Measurements from ENCODE around the gene EPN2. TPM values are rescaled to one million over a fixed set of nuclear protein-coding genes. Genes with fewer than 3 reads are reported as not detected.
"Not testable (repeated sequence)": the region's sequence is repeated elsewhere in the genome, so short reads cannot be mapped to it uniquely, and the experiment has no call there.

EPN2 gene
- total RNA-seq, 4 donors from 2014 or later, result 23.9 to 35.1 (median 34.1) TPM

- H3K9me3 ChIP-seq, H3K4me3 ChIP-seq, H3K36me3 ChIP-seq, H3K27me3 ChIP-seq, H3K27ac ChIP-seq, H3K4me1 ChIP-seq, DNase-seq: not testable (repeated sequence)
Measured at GRCh38 chr17:19226610-19227588, 10.3 kb upstream of the EPN2 start.

- not testable (repeated sequence) for H3K36me3 ChIP-seq, DNase-seq, H3K27me3 ChIP-seq, H3K27ac ChIP-seq, H3K4me3 ChIP-seq, H3K4me1 ChIP-seq, H3K9me3 ChIP-seq
Measured at GRCh38 chr17:19234676-19235075, 2.5 kb upstream of the EPN2 start.

GRCh38 chr17:19236351-19237138 lies 621 bp upstream of the EPN2 start:
- H3K4me3 ChIP-seq, result peak overlapping the region in 2 of 4 donors; percentile 93 to 99

GRCh38 chr17:19237389-19238166 lies 412 bp downstream of the EPN2 start:
- H3K27ac ChIP-seq, result peak overlapping the region; percentile 76 to 85 (median 78)
- H3K4me3 ChIP-seq, result peak overlapping the region; percentile 71 to 99 (median 86)
- DNase-seq, result peak; percentile 25 to 66 (median 63)
- TF ChIP-seq CTCF (IDR thresholded peaks at IDR 0.05), result peak in 3 of 6 experiments; percentile 30 to 39 (median 38)
- TF ChIP-seq POLR2A (IDR thresholded peaks at IDR 0.05), result peak in 1 of 2 donors; percentile 32
- no peaks in the 10 kb centered on the region for H3K36me3 ChIP-seq
- H3K9me3 ChIP-seq, result no peaks in the 10 kb centered on the region
- H3K27me3 ChIP-seq, result no peaks in the 10 kb centered on the region
- peaks cover 0 to 6% (median 3%) of the 10 kb centered on the region in 4 donors for H3K4me1 ChIP-seq

More at GRCh38 chr17:19236351-19237138, 621 bp upstream of the EPN2 start:
- H3K36me3 ChIP-seq, H3K27ac ChIP-seq, H3K27me3 ChIP-seq, H3K9me3 ChIP-seq, DNase-seq, H3K4me1 ChIP-seq: not testable (repeated sequence)

GRCh38 chr17:19238167-19238505 lies 970 bp downstream of the EPN2 start:
- peak in 2 of 3 donors; percentile 52 to 59 for DNase-seq
- H3K27me3 ChIP-seq, result no peaks in the 10 kb centered on the region
- no peak for TF ChIP-seq CTCF (IDR thresholded peaks at IDR 0.05)
- no peak for TF ChIP-seq POLR2A (IDR thresholded peaks at IDR 0.05)

GRCh38 chr17:19239544-19239943 lies 2.4 kb downstream of the EPN2 start:
- H3K36me3 ChIP-seq, result no peaks in the 10 kb centered on the region
- TF ChIP-seq CTCF (IDR thresholded peaks at IDR 0.05) (no peak), POLR2A (IDR thresholded peaks at IDR 0.05) (no peak)
- peak in 1 of 3 donors; percentile 43 for DNase-seq
- no peak overlapping the region for H3K4me3 ChIP-seq
- H3K4me1 ChIP-seq, result peaks cover 0 to 6% (median 3%) of the 10 kb centered on the region in 4 donors
- no peaks in the 10 kb centered on the region for H3K27me3 ChIP-seq
- H3K9me3 ChIP-seq, result no peaks in the 10 kb centered on the region
- H3K27ac ChIP-seq, result no peak overlapping the region

More at GRCh38 chr17:19238167-19238505, 970 bp downstream of the EPN2 start:
- H3K27ac ChIP-seq, result peak overlapping the region; percentile 76 to 85 (median 78)
- no peaks in the 10 kb centered on the region for H3K9me3 ChIP-seq
- peak overlapping the region; percentile 71 to 99 (median 86) for H3K4me3 ChIP-seq
- no peaks in the 10 kb centered on the region for H3K36me3 ChIP-seq
- peaks cover 0 to 6% (median 3%) of the 10 kb centered on the region in 4 donors for H3K4me1 ChIP-seq
